ENCODE results near the gene GPR108.

The GPR108 gene

DNA sequence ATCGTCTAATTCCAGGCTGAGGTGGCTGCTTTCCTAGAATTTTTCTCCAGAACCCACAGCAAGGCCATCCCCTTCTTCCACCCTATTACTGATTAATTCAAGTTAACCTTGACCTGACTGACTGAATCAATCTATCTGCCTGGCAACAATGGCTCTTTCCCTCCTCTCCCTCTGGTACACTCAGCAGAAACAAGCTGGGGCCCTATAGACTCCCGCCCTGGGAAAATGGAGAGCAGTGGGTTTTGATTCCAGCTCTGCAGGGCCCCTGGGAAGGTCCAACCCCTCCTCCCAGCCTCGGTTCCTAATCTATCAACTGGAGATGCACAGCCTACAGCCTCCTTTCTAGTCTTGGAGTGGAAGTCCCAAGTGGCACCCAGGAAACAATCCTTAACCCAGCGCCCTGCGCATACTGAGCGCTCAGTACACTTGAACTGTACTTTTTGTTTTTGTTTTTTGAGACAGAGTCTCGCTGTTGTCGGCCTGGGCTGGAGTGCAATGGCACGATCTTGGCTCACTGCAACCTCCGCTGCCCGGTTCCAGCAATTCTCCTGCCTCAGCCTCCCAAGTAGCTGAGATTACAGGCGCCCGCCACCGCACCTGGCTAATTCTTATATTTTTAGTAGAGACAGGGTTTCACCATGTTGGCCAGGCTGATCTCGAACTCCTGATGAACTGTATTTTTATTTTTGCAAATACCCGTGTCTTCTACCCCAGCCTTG, 11.7 kb downstream of the GPR108 start:
- H3K4me3 ChIP-seq (ENCODE audit: low read length) = no peak overlapping the region
- DNase-seq (ENCODE audit: low read depth, low spot score) = no peak

DNA sequence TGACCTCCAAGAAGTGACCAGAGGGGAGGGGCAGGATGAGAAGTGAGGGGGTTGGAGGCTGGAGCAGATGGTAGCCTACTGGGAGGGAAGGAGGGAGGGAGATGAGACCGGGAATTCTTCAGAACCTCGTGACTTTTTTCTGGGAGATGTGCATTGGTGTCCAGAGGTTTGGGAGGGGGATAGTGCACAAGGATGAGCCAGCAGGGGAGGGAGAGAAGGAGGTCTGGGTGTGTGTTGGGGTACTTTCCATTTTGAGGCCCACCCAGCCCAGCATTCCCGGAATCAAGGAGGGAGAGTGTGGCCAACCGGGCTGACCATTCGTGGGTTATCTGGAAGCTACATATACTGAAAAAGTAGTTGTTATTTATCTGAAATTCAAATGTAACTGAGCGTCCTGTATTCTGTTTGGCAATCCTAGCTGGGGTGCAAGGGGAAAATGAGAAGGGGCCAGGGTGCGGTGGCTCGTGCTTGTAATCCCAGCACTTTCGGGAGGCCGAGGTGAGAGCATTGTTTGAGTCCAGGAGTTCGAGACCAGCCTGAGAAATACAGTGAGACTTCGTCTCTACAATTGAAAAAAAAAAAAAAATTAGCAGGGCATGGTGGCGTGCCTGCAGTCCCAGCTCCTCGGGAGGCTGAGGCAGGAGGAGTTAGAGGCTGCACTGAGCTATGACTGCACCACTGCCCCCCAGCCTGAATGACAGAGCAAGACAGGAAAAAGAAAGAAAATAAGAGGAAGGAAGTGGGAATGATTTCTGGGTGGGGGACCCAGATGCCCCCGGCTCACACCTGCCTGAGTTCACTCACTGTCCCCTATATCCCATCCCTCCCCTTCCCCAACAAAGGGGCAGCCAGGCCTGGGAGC, 12.5 kb downstream of the GPR108 start:
- no peak for DNase-seq (ENCODE audit: low read depth, low spot score)
- no peak overlapping the region for H3K4me3 ChIP-seq (ENCODE audit: low read length)

DNA sequence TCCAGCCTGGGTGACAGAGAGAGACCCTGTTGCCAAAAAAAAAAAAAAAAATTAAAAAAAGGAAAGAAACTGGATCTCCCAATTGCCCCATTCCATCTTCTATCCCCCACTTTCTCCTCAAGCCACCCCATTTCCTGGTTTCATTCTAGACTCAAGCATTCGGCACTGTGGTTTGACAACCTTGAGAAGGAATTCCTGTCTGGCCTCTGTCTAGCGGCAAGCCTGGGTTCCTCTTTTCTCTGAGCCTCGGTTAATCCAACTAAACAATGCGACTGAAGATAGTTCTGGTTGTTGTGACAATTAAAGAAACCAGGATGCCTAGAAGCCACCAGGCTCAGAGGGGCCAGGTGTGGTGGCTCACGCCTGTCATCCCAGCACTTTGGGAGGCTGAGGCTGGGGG, 13.6 kb downstream of the GPR108 start:
- H3K4me3 ChIP-seq (ENCODE audit: low read length) = no peak overlapping the region
- DNase-seq (ENCODE audit: low read depth, low spot score) = no peak

DNA sequence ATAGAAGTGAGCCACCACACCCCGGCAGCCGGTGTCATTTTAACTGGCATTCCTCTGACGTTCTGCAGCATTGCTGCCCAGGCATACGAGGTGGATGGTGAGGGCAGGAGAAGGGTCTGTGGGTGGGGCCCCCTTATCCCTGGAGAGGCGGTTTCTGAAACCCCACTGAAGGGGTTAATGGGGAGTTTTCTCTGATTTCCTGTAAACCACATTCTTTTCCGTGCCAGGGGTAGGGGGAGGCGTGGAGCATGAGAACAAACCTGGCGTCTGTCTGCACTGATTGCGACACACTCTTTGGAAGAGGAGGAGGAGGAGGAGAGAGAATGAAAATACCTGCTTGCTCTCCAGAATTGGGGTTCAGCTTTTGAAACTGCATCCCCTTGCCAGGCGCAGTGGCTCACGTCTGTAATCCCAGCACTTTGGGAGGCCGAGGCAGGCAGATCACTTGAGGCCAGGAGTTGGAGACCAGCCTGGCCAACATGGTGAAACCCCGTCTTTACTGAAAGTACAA, 14.2 kb downstream of the GPR108 start:
- H3K4me3 ChIP-seq (ENCODE audit: low read length) = no peak overlapping the region
- no peak for DNase-seq (ENCODE audit: low read depth, low spot score)

DNA sequence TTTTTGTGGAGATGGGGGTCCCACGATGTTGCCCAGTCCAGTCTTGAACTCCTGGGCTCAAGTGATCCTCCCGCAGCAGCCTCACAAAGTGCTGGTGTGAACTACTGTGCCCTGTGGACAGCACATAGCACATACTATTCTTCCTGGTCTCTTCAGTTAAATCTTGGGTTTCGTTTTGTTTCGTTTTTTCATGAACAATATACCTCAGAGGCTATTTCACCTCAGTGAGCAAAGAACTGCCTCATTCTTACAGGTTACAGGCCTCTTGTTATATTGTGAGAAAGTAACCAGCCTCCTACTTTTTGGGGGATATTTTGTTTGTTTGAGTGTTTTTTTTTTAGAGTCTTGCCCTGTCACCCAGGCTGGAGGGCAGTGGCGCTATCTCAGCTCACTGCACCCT, 15.6 kb downstream of the GPR108 start:
- no peak overlapping the region for H3K4me3 ChIP-seq (ENCODE audit: low read length)
- no peak for DNase-seq (ENCODE audit: low read depth, low spot score)

DNA sequence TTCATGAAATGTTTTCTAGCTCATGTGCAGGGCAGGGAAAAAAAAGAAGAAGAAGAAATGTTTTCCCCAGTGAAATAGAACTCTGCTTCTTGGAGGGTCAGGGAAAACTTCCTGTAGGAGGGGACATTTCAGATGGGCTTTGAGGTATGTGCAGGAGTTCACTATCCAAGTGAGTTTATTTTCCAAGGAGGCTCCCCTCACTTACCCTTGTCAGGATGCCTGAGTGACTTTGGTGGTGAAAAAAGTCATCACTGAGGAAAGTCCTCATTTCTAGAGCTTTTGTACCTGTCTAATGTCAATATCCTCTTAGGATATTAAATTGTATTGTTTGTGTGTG, 16.3 kb downstream of the GPR108 start:
- no peak for DNase-seq (ENCODE audit: low read depth, low spot score)
- H3K4me3 ChIP-seq (ENCODE audit: low read length) = no peak overlapping the region

DNA sequence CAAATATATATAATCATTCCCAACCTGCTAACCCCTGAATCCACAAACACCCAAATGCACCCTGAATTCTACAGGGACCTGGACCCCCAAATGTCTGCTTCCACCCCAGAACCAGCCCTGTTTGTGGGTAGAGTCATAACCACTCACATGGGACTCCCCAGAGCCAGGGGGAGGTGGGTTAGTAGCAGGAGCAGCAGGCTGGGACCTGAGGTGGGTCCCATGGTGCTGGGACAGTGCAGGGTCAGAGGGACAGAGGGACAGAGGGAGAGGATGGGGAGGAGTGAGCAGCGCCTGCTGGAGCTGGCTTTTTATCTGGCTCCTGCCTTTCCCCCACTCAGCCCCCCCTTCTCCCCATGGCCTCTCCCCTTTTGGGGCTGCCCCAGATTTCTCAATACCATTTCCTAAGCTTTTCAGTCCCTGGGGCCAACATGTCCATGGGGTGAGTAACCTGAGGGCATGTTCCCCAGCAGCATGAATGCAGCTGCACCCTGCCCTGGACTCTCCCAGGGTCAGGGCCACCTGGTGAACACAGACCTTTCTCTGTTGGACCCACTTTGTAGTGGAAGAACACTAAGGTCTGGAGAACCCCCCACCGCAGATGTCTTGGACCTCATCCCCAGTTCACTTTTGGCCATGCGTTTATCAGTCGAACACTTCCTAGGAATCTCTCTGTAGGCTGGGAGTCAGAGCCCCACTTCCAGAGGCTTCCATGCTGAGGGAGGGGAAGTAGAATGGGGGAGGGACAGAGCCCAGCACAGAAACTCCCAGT, 16.8 kb downstream of the GPR108 start, which contains the start of gene C3:
Gene C3 (minus strand): TSS at position 282 of the 769 bp plus-strand sequence. CDS start 61 bp downstream, at position 221.
- no peak for DNase-seq (ENCODE audit: low read depth, low spot score)
- no peak within 1 kb of the TSS for H3K4me3 ChIP-seq (ENCODE audit: low read length)

DNA sequence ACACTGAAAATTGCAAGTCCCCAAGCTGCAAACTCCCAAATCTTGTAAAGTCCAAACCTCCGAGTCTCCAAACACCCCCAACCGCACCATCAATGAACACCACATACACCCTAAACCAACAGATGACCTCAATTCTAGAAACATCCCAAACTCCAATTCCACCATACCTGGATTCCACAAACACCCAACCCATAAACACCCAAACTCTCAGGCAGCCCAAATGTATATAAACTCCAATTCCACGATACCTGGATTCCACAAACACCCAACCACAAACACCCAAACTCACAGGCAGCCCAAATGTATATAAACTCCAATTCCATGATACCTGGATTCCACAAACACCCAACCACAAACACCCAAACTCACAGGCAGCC, 17.4 kb downstream of the GPR108 start:
- no peak overlapping the region for H3K4me3 ChIP-seq (ENCODE audit: low read length)

DNA sequence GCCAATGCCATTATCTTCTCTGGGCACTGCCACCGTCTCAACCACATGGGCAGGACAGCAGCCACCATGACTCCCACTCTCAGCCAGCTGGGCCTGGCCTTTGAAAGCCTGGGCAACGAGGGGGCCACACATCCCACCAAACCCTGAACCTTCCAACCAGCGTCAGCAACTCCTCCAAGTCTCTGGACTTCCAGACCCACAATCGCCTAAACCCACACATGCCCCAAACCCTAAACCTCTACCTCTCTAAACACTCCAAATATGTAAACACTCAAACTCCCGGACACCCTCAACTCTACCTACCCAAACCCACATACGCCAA, 17.9 kb downstream of the GPR108 start:
- DNase-seq (ENCODE audit: low read depth, low spot score) = no peak
- H3K4me3 ChIP-seq (ENCODE audit: low read length) = no peak overlapping the region

More for the DNA sequence above, 17.4 kb downstream of the GPR108 start:
- DNase-seq (ENCODE audit: low read depth, low spot score) = no peak

DNA sequence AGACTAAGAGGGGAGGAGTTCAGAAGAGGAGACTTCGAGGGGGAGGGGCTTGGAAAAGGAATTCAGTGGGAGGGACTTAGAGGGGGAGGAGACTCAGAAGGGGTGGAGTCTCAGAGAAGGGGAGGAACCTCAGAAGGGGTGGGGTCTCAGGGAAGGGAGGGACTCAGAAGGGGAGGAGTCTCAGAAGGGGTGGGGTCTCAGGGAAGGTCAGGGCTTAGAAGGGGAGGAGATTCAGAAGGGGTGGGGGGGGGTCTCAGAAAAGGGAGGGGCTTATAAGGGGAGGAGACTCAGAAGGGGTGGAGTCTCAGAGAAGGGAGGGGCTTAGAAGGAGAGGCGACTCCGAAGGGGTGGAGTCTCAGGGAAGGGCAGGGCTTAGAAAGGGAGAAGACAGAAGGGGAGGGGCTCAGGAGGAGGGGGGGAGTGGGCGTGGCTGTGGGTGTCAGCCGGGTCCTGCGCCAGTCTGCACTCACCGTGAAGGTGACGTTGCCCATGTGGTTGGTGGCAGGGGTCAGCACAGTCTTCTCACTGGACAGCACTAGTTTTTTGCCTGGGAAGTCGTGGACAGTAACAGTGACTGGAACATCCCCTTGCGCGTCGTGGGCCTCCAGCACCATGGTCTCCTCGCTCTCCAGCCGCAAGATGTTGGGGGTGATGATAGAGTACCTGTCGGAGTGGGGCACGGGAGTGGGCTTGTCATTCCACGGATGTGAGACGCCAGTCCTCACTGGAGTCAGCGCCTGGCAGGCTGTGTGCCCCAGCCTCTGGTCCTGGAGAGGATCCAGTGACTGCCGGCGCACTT, 18.4 kb downstream of the GPR108 start:
- no peak overlapping the region for H3K4me3 ChIP-seq (ENCODE audit: low read length)
- DNase-seq (ENCODE audit: low read depth, low spot score) = peak; percentile 47

DNA sequence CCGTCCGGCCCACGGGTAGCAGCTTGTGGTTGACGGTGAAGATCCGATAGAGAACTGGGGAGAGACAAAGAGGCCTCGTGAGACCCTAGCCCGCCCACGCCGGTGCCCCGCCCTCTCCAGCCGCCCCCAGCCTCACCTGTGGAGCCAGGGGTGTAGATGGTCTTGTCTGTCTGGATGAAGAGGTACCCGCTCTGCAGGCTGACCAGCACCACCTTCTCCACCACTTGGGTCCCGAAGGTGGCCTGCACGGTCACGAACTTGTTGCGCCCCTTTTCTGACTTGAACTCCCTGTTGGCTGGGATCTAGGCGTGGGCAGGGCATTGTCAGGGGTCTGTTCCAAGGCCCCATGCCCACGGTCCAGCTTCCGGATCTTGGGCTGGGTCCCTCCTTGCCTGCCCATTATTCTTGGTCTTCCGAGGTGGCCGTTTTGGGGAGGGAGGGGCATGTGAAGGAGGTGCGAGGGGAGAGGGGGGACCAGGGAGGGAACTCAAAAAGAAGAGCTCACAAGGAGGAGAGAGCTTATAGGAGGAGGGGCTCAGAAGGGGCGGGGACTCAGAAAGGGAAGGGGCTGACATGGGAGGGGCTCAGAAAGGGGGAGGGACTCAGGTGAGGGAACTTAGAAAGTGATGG, 19.2 kb downstream of the GPR108 start:
- no peak for DNase-seq (ENCODE audit: low read depth, low spot score)
- H3K4me3 ChIP-seq (ENCODE audit: low read length) = no peak overlapping the region

DNA sequence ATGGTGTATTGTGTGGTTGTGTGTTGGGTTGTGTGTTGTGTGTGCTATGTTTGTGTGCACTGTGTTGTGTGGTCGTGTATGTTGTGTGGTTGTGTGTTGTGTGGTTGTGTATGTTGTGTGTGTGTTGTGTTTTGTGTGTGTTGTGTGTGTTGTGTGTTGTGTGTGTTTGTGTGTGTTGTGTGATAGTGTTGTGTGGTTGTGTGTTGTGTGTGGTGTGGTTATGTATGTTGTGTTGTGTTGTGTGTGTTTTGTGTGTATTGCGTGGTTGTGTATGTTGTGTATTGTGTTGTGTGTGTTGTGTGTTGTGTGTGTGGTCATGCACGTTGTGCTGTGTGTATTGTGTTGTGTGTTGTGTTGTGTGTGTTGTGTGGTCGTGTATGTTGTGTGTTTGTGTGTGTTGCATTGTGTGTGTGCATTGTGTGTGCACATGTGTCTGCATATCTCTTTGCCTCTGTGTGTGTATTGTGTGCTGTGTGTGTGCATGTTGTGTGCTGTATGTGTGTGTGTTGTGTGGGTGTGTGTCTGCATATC, 19.9 kb downstream of the GPR108 start:
- H3K4me3 ChIP-seq (ENCODE audit: low read length) = no peak overlapping the region

DNA sequence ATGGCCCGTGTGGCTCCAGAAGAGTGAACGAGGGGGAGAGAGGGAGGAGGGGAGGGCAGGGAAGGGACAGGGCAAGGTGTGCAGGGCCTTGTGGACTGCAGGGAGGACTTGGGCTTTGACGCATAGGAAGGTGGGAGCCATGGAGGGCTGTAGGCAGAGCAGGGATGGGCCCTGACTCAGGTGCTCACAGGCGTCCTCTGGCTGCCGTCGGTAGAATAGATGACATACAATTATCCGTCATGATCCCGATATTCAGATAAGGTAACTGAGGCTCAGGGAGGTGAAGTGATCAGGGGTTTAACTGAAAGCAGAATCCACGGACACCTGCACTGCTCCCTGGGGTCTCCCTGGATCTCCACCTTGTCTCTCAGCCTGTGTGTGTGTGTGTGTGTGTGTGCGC, 20.3 kb downstream of the GPR108 start:
- no peak for DNase-seq (ENCODE audit: low read depth, low spot score)
- no peak overlapping the region for H3K4me3 ChIP-seq (ENCODE audit: low read length)

More for the DNA sequence above, 19.9 kb downstream of the GPR108 start:
- peak; percentile 8 for DNase-seq (ENCODE audit: low read depth, low spot score)

DNA sequence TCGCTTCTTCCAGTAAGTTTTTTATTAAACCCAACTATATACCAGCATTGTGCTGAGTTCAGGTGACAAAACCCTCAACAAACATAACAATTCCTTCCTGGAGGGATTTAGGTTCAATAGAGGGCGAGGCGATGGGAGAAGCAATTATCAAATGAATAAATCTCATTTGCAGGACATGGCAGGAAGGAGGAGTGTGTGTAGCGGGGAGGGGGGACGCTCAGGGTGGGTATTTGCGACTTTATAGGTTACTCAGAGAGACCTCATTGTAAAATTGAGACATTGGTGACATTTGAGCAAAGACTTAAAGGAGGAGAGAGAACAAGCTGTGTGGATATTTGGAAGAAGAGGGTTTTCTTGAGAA, 20.8 kb downstream of the GPR108 start:
- H3K4me3 ChIP-seq (ENCODE audit: low read length) = no peak overlapping the region
- DNase-seq (ENCODE audit: low read depth, low spot score) = no peak

DNA sequence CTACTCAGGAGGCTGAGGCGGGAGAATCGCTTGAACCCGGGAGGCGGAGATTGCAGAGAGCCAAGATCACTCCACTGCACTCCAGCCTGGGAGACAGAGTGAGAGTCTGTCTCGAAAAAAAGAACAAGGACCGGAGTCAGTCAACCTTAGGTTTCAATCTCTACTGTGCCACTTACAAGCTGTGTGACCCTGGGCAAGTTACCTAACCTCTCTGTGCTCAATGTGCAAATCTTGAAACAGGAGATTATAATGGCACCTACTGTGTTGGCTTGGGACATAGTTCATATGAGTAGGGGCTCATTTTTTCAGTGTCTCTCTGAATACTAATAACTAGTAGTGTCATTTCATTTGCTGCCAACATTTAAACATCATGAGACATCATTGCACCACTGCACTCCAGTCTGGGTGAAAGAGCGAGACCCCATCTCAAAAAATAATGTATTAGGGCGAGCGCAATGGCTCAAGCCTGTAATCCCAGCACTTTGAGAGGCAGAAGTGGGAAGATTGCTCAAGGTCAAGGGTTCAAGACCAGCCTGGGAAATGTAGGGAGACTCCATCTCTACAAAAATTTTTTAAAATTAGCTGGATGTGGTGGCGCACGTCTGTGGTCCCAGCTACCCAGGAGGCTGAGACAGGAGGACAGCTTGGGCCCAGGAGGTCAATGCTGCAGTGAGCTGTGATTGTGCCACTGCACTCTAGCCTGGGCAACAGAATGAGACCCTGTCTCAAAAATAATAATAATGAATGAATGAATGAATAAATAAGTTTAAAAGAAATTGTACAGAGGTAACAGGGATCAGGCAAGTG, 22.4 kb downstream of the GPR108 start:
- no peak for DNase-seq (ENCODE audit: low read depth, low spot score)
- H3K4me3 ChIP-seq (ENCODE audit: low read length) = no peak overlapping the region

DNA sequence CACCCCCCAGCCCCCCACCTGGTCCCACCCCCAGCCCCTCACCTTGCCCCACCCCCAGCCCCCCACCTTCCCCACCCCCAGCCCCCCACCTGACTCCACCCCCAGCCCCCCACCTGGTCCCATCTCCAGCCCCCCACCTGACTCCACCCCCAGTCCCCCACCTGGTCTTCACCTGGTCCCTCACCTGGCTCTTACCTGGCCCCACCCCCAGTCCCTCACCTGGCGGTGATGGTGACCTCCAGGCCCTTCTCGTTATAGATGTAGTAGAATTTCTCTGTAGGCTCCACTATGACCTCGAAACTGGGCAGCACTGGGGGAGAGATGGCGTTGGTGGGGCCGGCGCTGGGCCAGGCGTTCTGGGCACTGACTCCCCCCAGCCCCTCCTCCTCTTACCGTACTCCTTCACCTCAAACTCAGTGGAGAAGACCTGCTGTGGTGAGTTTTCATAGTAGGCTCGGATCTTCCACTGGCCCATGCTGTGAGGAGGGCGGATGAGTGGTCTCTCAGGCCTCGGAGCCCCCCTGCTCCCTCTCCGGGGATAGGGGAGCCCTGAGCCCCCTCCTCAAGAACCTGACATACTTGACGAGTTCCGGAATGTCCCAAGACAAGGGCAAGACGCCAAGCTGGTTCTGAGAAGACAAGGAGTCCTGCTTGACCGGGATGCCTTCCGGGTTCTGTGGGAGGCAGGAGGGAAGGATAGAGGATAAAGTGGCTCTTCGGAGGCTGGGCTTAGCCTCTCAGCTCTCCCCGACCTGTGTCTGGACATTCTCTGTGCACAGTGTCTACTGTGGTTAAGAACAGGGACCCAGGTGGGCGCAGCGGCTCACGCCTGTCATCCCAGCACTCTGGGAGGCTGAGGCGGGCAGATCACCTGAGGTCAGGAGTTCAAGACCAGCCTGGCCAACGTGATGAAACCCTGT, 23.3 kb downstream of the GPR108 start:
- H3K4me3 ChIP-seq (ENCODE audit: low read length) = no peak overlapping the region
- no peak for DNase-seq (ENCODE audit: low read depth, low spot score)
